ENCODE data around the gene SLC1A7.

Gene SLC1A7

DNA sequence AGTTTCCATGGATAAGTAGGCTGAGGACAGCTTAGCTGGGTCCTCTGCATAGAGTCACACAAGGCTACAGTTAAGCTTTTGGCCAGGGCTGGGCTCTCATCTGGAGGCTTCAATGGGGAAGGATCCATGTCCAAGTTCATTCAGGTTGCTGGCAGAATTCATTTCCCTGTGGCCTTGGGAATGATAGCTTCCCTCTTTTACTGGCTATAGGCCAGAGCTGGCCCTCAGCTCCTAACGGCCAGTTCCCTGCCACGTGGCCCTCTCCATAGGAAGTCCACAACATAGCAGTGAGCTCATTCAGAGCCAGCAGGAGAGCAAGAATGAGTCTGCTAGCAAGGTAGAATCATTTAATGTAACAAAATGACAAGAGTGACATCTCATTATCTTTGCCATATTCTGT is 95.5 kb downstream of the SLC1A7 start:
- Histone ChIP-seq H3K27me3 (replicated peaks in 2 of 5; ENCODE audit: control insufficient read depth in 4 of 5, insufficient read depth in 5 of 5, low read length in 4 of 5) (no peaks in the 10 kb centered on the region), H3K4me1 (ENCODE audit: control extremely low read depth in 1 of 4, control insufficient read depth in 4 of 4, insufficient read depth in 4 of 4, low read length in 3 of 4) (no peaks in the 10 kb centered on the region), H3K9me3 (ENCODE audit: control extremely low read depth in 1 of 5, control insufficient read depth in 4 of 5, insufficient read depth in 2 of 5, low read depth in 1 of 5, low read length in 4 of 5) (no peaks in the 10 kb centered on the region), H3K27ac (ENCODE audit: insufficient read depth in 1 of 2, low read depth in 1 of 2, low read length in 2 of 2, poor library complexity in 1 of 2, severe bottlenecking in 2 of 2) (no peak overlapping the region), H3K4me3 (ENCODE audit: control insufficient read depth in 1 of 7, extremely low read depth in 1 of 7, insufficient read depth in 4 of 7, low read depth in 2 of 7, low read length in 6 of 7) (no peak overlapping the region), H3K36me3 (ENCODE audit: control insufficient read depth in 4 of 4, insufficient read depth in 4 of 4, low read length in 3 of 4) (peaks cover 9 to 35% (median 22%) of the 10 kb centered on the region in 4 experiments)
- ChIA-PET CTCF (no interaction called here), POLR2A (no interaction called here)
- 100% methylated on average over 2 of the region's 2 CpGs for WGBS (ENCODE audit: insufficient coverage)
- no peak for DNase-seq

DNA sequence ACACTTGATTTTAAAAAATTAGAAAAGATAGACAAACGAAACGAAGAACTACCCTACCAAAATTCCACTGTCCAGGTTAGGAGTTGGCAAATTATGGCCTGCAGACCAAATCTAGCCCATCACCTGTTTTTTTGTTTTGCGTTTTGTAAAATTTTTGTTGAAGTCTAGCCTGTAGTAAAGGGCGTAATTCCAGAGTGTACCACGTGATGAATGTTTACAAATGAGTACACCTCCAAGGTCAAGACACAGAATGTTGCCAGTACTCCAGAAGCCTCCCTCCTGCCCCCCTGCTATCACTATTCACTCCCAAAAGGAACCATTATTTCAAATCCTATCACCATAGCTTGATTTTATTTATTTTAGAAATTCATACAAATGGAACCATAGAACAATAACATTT is 97.5 kb downstream of the SLC1A7 start:
- Histone ChIP-seq H3K9me3 (ENCODE audit: control extremely low read depth in 1 of 5, control insufficient read depth in 4 of 5, insufficient read depth in 2 of 5, low read depth in 1 of 5, low read length in 4 of 5) (no peaks in the 10 kb centered on the region), H3K4me1 (ENCODE audit: control extremely low read depth in 1 of 4, control insufficient read depth in 4 of 4, insufficient read depth in 4 of 4, low read length in 3 of 4) (no peaks in the 10 kb centered on the region), H3K4me3 (ENCODE audit: control insufficient read depth in 1 of 7, extremely low read depth in 1 of 7, insufficient read depth in 4 of 7, low read depth in 2 of 7, low read length in 6 of 7) (no peak overlapping the region), H3K27me3 (replicated peaks in 2 of 5; ENCODE audit: control insufficient read depth in 4 of 5, insufficient read depth in 5 of 5, low read length in 4 of 5) (no peaks in the 10 kb centered on the region), H3K27ac (ENCODE audit: insufficient read depth in 1 of 2, low read depth in 1 of 2, low read length in 2 of 2, poor library complexity in 1 of 2, severe bottlenecking in 2 of 2) (no peak overlapping the region), H3K36me3 (ENCODE audit: control insufficient read depth in 4 of 4, insufficient read depth in 4 of 4, low read length in 3 of 4) (peaks cover 5 to 26% (median 20%) of the 10 kb centered on the region in 4 experiments)
- CTCF ChIA-PET, result no interaction called here
- POLR2A ChIA-PET, result no interaction called here
- DNase-seq, result no peak
- no CpG with 5 or more reads among the region's 5 CpGs for WGBS (ENCODE audit: insufficient coverage)

DNA sequence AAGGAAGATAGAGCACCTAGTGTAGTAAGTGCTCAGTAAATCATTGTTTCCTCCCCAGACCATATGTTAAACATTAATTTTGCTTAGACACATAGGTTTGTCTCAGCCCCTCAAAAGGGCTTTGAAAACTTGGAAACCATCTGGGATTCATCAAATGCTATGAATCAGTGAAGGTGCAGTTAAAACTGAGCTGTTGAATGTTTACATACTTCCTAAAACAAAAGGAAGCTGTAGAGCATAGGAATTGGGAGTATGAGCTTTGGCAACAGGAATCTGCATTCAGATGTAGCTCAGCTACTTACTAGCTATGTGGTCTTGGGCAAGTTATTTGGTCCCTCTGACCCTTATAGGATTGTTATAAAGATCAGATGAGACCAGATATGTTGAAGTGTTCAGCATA is 99.2 kb downstream of the SLC1A7 start:
- H3K9me3 ChIP-seq (ENCODE audit: control extremely low read depth in 1 of 5, control insufficient read depth in 4 of 5, insufficient read depth in 2 of 5, low read depth in 1 of 5, low read length in 4 of 5), result no peaks in the 10 kb centered on the region
- no peak overlapping the region for H3K4me3 ChIP-seq (ENCODE audit: control insufficient read depth in 1 of 7, extremely low read depth in 1 of 7, insufficient read depth in 4 of 7, low read depth in 2 of 7, low read length in 6 of 7)
- no peak overlapping the region for H3K27ac ChIP-seq (ENCODE audit: insufficient read depth in 1 of 2, low read depth in 1 of 2, low read length in 2 of 2, poor library complexity in 1 of 2, severe bottlenecking in 2 of 2)
- CTCF ChIA-PET, result interaction anchor here (0.7 kb wide), 1 partner anchor 148 kb away, joined by 3 read pairs; no protein-coding TSS in a partner anchor
- H3K27me3 ChIP-seq (replicated peaks in 2 of 5; ENCODE audit: control insufficient read depth in 4 of 5, insufficient read depth in 5 of 5, low read length in 4 of 5), result no peaks in the 10 kb centered on the region
- no peaks in the 10 kb centered on the region for H3K4me1 ChIP-seq (ENCODE audit: control extremely low read depth in 1 of 4, control insufficient read depth in 4 of 4, insufficient read depth in 4 of 4, low read length in 3 of 4)
- peaks cover 10 to 30% (median 20%) of the 10 kb centered on the region in 4 experiments for H3K36me3 ChIP-seq (ENCODE audit: control insufficient read depth in 4 of 4, insufficient read depth in 4 of 4, low read length in 3 of 4)
- no peak for DNase-seq
- POLR2A ChIA-PET, result interaction anchor here (1.0 kb wide), 1 partner anchor 9 kb away, joined by 3 read pairs; no protein-coding TSS in a partner anchor

DNA sequence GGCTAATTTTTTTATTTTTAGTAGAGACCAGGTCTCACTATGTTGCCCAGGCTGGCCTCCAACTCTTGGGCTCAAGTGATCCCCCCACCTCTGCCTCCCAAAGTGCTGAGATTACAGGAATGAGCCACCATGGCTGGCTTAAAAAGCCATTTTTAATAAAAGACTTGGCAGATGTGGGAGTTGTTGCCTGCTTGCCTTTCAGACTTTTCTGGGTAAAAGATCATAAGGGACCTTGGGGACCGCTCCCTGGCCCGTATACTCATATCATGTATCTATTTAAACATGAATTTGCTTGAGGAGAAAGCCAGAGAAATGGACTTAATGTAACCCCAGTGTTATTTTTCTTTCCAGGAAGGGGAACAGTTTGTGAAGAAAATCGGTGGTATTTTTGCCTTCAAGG is 103.9 kb downstream of the SLC1A7 start:
- CTCF ChIA-PET, result no interaction called here
- no peaks in the 10 kb centered on the region for H3K4me1 ChIP-seq (ENCODE audit: control extremely low read depth in 1 of 4, control insufficient read depth in 4 of 4, insufficient read depth in 4 of 4, low read length in 3 of 4)
- H3K4me3 ChIP-seq (ENCODE audit: control insufficient read depth in 1 of 7, extremely low read depth in 1 of 7, insufficient read depth in 4 of 7, low read depth in 2 of 7, low read length in 6 of 7), result no peak overlapping the region
- POLR2A ChIA-PET, result no interaction called here
- no peak for DNase-seq
- H3K9me3 ChIP-seq (ENCODE audit: control extremely low read depth in 1 of 5, control insufficient read depth in 4 of 5, insufficient read depth in 2 of 5, low read depth in 1 of 5, low read length in 4 of 5), result no peaks in the 10 kb centered on the region
- no peak overlapping the region for H3K27ac ChIP-seq (ENCODE audit: insufficient read depth in 1 of 2, low read depth in 1 of 2, low read length in 2 of 2, poor library complexity in 1 of 2, severe bottlenecking in 2 of 2)
- H3K27me3 ChIP-seq (replicated peaks in 2 of 5; ENCODE audit: control insufficient read depth in 4 of 5, insufficient read depth in 5 of 5, low read length in 4 of 5), result no peaks in the 10 kb centered on the region
- 89% methylated on average over 1 of the region's 3 CpGs for WGBS (ENCODE audit: insufficient coverage)
- H3K36me3 ChIP-seq (ENCODE audit: control insufficient read depth in 4 of 4, insufficient read depth in 4 of 4, low read length in 3 of 4), result peaks cover 10 to 19% (median 16%) of the 10 kb centered on the region in 4 experiments
